RKO (cell line): Measurements from ENCODE around the gene GAL3ST3.
A peak's percentile ranks its signal among the peaks of the same experiment; 100 is the strongest.
"Not testable (repeated sequence)": the region's sequence is repeated elsewhere in the genome, so short reads cannot be mapped to it uniquely, and the experiment has no call there.

Experiments used
- DNase-seq: peaks from one replicate; pipeline ENCODE4 v3.0.0-alpha.2; 2016; ENCODE audit warnings: low spot score

Gene GAL3ST3

GRCh38 chr11:66012946-66013761, 35.8 kb downstream of the GAL3ST3 start:
- no peak for DNase-seq

DNA sequence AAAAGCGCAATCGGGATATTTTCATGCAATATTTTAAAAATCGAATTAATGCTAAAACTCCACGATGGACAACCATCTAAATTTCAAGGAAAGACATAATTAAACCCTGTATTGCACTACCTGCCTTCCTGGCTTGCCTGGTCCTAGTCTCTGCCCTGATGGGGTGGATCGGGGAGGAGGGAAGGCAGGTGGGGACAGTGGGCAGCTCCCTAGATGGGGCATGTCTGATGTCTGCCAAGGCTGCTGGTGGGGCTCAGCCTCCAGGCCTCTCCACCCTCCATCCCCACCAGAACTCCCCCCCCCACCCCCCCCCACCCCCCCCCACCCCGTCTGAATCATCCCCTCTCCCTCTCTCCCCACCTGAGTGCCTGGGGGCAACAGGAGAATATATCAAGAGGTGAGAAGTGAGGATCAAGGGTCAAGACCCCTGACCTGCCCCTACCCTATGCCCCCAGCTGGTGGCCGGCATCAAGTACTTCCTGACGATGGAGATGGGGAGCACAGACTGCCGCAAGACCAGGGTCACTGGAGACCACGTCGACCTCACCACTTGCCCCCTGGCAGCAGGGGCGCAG, 36.5 kb downstream of the GAL3ST3 start:
- DNase-seq, result no peak

GRCh38 chr11:66011785-66012303, 37.1 kb downstream of the GAL3ST3 start, which contains the start of gene CST6:
CST6 (plus strand) TSS chr11:66012008; CDS start chr11:66012045, 37 bp downstream.
- no peak for DNase-seq

DNA sequence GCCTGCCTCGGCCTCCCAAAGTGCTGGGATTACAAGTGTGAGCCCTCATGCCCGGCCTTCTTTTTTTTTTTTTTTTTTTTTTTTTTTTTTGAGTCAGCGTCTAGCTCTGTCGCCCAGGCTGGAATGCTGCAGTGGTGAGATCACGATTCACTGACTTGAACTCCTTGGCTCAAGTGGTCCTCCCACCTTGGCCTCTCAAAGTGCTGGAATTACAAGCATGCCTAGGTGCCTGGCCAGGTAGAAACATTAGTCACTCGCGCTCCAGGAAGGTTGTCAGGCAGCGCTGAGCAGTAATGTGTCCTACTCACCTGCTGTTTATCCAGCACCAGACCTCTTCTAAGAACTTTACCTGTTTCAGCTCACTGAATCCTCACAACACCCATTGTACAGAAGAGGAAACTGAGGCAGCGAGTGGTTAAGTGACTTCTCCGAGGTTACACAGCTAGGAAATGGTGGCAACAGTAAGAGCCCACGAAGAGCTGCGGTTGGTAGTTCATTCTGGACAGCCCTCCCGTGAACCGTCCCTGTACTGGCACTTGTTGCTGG, 37.6 kb downstream of the GAL3ST3 start:
- peak; percentile 33 for DNase-seq

DNA sequence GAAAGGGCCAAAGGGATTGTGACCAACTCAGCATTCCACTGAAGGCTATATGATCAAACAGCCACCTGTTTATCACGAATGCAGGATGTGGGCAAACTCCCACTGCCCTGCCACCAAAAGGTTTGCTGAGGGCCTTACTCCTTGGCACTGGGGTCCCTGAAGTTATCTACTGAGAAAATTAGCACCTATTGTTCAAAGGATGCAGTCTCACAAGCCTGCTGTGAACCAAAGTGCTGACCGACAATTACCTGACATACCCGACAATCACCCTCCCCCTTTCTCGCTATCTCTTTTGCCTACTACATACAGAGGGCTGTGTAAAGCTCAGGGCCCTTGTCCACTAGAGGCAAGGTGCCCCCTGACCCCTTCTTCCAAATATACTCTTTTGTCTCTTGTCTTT, 38.9 kb downstream of the GAL3ST3 start:
- DNase-seq, result not testable (repeated sequence)

GRCh38 chr11:66008468-66009101, 40.4 kb downstream of the GAL3ST3 start:
- DNase-seq, result no peak

DNA sequence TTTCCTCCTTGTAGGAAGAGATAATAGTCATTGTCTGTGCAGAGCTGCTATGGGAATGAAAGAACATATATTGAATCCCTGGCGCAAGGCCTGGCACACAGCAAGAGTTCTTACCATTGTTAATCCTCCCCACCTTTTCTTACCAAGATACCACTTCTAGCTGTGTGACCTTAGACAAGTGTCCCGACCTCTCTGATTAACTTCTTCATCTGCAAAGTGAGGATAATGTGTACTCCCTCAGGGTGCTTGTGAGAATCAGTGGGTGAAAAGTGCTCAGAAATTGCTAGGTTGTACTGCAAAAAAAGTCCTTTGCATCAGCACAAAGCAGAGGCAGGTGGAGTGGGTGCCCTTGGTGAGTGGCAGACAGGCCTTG, 40.9 kb downstream of the GAL3ST3 start:
- no peak for DNase-seq

DNA sequence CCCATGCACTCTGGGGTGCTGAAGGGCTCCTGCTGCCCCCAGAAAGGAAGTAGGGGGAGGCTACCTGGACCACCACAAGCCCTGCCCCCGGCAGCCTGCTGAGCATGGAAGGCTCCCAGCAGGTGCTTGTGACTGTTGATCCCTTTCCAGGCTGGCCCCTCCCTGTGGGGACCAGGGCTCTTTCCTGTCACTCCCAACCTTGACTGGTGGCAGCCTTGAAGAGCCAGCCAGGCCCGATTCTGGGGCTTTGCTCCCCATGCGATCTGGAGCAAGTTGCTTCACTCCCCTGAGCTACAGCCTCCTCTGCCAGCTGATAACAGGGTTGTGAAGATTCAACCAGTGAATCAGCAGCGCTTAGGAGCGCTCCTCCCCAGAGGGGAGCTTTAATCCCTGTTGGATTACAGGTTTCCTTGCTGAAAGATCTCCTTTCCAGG, 41.7 kb downstream of the GAL3ST3 start:
- DNase-seq, result no peak

- no peak for DNase-seq
Measured at GRCh38 chr11:66006891-66007176, 42.1 kb downstream of the GAL3ST3 start.

DNA sequence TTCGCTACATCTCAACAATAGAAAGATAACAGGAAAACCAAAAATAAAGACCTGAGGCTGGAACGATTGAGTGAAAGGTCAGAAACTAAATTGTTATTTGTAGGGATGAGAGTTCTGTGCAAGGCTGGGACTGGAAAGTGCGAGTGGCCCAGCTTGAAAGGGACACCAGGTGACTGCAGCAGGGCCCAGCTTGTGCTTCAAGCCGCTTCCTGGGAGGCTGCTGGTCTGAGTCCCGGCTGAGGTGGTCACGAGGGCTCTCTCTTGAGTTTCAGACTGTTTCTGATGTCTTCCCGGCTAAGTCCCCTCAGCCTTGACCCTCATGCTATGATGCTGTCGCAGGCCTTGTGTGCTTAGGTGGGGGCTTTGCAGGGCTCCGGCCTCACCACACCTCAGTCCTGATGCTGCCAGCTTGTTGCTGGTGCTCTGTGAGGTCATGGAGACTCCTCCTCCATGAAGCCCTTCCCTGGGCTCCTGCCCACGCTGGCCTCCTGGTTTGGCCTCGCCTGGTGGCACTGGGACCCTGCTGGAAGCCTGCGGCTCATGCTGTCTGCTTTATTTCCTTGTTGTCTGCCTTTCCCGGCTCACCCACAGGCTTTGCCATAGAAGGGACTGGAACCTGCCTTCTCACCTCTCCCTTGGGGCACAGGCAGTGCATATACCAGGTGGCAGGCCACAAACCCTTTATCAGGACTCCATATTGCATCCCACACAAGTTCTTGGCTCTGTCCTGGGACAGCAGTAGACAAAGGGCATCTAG, 42.6 kb downstream of the GAL3ST3 start:
- no peak for DNase-seq

DNA sequence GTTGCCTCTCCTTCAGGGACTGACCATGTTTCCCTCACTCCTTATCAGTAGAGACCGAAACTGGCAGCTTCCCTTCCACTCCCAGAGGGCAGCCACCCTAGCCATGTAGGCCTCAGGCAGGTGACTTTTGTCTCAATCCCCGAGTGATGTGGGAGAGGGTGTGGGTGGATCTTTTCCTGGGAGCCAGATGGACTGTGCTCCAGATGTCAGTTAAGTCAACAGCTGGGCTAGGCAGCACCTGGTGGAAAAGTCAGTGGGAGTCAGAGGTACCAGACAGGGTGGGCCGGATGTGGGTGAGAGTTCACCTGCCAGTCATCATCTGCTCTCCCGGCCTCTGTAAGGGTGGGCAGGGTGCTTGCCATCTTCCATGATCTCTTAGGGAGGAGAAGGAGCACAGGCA, 44.8 kb downstream of the GAL3ST3 start:
- DNase-seq, result no peak

GRCh38 chr11:66003291-66003690, 45.7 kb downstream of the GAL3ST3 start:
- no peak for DNase-seq

DNA sequence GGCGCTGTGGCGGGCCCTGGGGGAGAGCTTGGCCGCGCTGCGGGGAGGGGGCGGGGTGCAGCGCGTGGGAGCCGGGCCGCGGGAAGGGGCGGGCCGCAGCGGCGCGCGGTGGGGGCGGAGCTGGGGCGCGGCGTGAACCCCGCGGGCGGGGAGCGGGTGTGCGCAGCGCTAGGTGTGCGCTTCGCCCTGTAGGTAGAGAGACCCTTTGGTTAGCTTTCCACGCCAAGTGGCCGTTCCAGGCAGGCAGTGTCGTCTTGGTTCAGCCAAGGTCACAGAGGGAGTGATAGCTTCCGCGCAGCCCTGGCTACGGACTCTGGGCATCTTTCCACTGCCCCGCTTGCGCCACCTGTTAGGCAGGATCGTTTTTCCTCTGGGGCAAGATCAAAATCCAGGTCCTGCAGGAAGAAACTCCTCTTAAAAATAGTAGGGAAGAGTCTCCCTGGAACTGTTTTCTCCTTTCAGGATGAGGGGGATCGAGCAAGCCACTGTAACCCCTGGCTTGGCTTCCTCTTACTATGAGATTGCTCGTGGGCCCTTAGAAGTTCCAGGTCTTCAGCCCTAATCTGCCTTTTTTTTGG, 46.2 kb downstream of the GAL3ST3 start:
- peak; percentile 51 for DNase-seq

DNA sequence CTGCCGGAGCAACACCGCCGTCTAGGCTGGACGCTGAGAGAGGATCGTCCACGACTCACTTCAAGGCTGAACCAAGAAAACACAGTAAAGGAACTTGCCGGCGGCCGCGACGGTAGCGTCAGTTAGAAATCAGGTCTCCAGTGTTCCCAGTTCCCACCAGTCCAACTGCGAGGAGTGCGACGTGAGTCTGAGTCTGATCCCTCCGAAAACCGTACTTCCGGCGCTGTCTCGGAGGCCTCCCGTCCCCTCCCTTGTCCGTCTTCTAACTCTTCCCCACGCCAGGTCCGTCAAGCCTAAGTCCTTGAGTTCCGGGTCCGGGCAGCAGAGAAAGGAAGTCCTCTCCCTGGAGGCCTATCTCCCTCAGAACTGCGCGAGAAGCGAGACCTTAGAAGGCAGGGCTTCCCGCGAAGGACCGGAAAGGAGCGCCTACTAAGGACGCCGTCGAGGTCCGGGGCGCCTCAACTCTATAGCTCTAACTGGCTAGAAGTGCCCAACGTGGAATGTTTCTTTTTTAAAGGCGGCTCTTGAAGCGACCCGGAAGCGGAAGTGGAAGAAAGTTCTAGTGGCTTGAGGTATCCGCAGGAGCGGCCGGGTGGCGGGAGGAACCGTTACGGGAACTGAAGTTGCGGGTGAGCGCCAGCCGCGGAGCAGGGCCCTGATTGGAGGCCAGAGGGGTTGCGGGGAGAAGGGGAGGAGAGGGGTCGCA, 46.9 kb downstream of the GAL3ST3 start, which contains the start of the genes BANF1 and EIF1AD:
Gene BANF1, plus strand, starts transcription at position 562 of the 706 bp plus-strand sequence. CDS start 748 bp downstream, outside the sequence.
Gene EIF1AD, minus strand, starts transcription at position 216 of the 706 bp plus-strand sequence. CDS start 1,768 bp downstream, outside the sequence.
- peak; percentile 97 for DNase-seq

DNA sequence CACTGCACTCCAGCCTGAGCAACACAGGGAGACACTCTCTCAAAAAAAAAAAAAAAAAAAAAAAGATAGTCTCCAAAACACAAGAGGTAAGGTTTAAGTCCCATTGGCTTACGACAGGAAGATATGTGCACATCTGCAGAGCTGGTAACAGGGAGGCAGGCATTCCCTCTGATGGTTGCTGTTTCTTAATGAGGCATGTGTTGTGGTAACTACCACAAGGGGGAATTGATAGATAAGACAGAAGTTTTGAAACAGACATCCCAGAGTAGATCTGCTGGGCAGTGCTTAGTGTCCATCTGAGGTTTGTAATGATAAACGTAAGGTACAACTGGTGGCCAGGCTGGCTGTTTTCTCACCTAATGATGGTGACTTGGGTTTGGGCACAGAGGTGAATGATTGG, 51.7 kb downstream of the GAL3ST3 start:
- DNase-seq, result no peak

DNA sequence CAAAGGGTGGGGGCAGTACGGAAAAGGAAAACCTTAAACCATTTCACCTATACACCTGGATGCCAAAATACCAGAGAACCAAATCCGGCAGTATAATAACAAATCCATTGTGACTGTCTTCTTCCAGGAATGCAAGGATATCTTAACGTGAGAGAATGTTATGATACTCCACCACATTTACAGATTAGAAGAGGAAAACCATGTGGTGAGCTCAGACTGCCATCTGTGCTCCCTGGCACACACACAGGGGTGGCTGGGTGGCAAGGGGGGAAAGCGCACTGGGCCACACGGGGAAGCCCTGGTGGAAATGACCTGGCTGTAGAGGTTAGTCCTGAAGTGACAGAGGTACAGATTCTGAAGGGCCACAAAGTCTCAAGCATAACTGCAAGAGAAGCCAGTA, 56.9 kb downstream of the GAL3ST3 start:
- DNase-seq, result no peak
